Caco-2 (cell line): ENCODE data around the gene PMPCA. TPM values are rescaled to one million over a fixed set of nuclear protein-coding genes. Genes with fewer than 3 reads are reported as not detected.

Source experiments
- BruUV-seq: library from RNA; stranded (reverse); fragments of 400-500 nt; replicated peaks from 2 replicates; lab custom pipeline; 2021; lab: Mats Ljungman, UMichigan
- CTCF ChIA-PET: fragments of 300-600 bp; sonication (Branson Sonifier 250); formaldehyde crosslinking; loops from one replicate; lab custom pipeline; 2022; ENCODE audit warnings: antibody characterized with exemption; lab: Charles Lee
- POLR2A ChIA-PET: fragments of 300-600 bp; sonication (Branson Sonifier 250); formaldehyde crosslinking; loops from one replicate; lab custom pipeline; 2022; ENCODE audit warnings: antibody characterized with exemption; lab: Charles Lee
- DNase-seq, 2 experiments: peaks; one replicate each; pipeline versions ENCODE4 v3.0.0 to v3.0.0-alpha.2; 2020 to 2022
- H3K27me3 ChIP-seq: replicated peaks from 2 replicates; pipeline ENCODE4 v1.6.0; 2011; ENCODE audit warnings: low read length; ENCODE audit not compliant: control insufficient read depth, insufficient read depth
- H3K36me3 ChIP-seq: 2 replicates; pipeline ENCODE4 v1.5.1; 2011; ENCODE audit warnings: low read length; ENCODE audit not compliant: control insufficient read depth, insufficient read depth
- H3K4me1 ChIP-seq: fragments of 250-450 bp; sonication (Bioruptor Pico); 2 replicates; pipeline ENCODE4 v1.5.1; 2020; ENCODE audit warnings: mild to moderate bottlenecking
- H3K4me3 ChIP-seq: 2 replicates; pipeline ENCODE4 v1.5.1; 2011; ENCODE audit warnings: low read depth, mild to moderate bottlenecking, control low read depth, low read length
- H3K9me3 ChIP-seq: fragments of 250-450 bp; sonication (Bioruptor Pico); 2 replicates; pipeline ENCODE4 v1.5.1; 2020; ENCODE audit warnings: mild to moderate bottlenecking, moderate library complexity
- H3K27ac Mint-ChIP-seq: one replicate; pipeline ENCODE4 v1.8.0; 2022; ENCODE audit warnings: mixed read lengths; ENCODE audit not compliant: unreplicated experiment
- H3K27me3 Mint-ChIP-seq: one replicate; pipeline ENCODE4 v1.8.0; 2022; ENCODE audit warnings: mixed read lengths; ENCODE audit not compliant: insufficient read depth, unreplicated experiment
- H3K36me3 Mint-ChIP-seq: one replicate; pipeline ENCODE4 v1.8.0; 2022; ENCODE audit warnings: mild to moderate bottlenecking, mixed read lengths; ENCODE audit not compliant: insufficient read depth, unreplicated experiment
- H3K4me1 Mint-ChIP-seq: one replicate; pipeline ENCODE4 v1.8.0; 2022; ENCODE audit warnings: low read depth, mixed read lengths; ENCODE audit not compliant: unreplicated experiment
- H3K4me3 Mint-ChIP-seq: one replicate; pipeline ENCODE4 v1.8.0; 2022; ENCODE audit warnings: mild to moderate bottlenecking, moderate library complexity, mixed read lengths; ENCODE audit not compliant: unreplicated experiment
- H3K9me3 Mint-ChIP-seq: one replicate; pipeline ENCODE4 v1.8.0; 2022; ENCODE audit warnings: mixed read lengths; ENCODE audit not compliant: unreplicated experiment
- CTCF ChIP-seq, 2 experiments: fragments of 200-600 bp in 1 of 2; IDR thresholded peaks; 1 replicate in 1 of 2; 2 replicates in 1 of 2; pipeline versions ENCODE4 v1.5.1 to v1.8.0; 2011 to 2022; ENCODE audit warnings: antibody characterized with exemption in 1 of 2, control low read depth in 1 of 2, inconsistent platforms in 1 of 2, low read depth in 1 of 2, low read length in 1 of 2, mild to moderate bottlenecking in 1 of 2, moderate library complexity in 1 of 2; ENCODE audit not compliant: insufficient read depth in 1 of 2, severe bottlenecking in 1 of 2, unreplicated experiment in 1 of 2
- intact Hi-C: fragments of 100-400 bp; cut with micrococcal nuclease; formaldehyde crosslinking; loops from one replicate; pipeline ENCODE4 v1.10.0; 2022; ENCODE audit not compliant: unreplicated experiment
- total RNA-seq: library from RNA; stranded (reverse); gene quantifications from 2 replicates; pipeline ENCODE4 v1.2.3, GENCODE V29; 2022

The PMPCA gene
- total RNA-seq, 1 experiment from 2014 or later, result 91.5 TPM

- no TSS peak for BruUV-seq
- no peaks in the 10 kb centered on the region for H3K9me3 ChIP-seq
- DNase-seq, result no peak
- Mint-ChIP-seq H3K4me3 (no peak overlapping the region), H3K4me1 (no peaks in the 10 kb centered on the region), H3K27ac (no peak overlapping the region), H3K27me3 (no peaks in the 10 kb centered on the region), H3K9me3 (no peaks in the 10 kb centered on the region), H3K36me3 (peaks cover 94% of the 10 kb centered on the region)
- ChIA-PET POLR2A (interaction anchor here (0.8 kb wide), 1 partner anchor 16 kb away, joined by 4 read pairs; no protein-coding TSS in a partner anchor), CTCF (no interaction called here)
- no peaks in the 10 kb centered on the region for H3K4me1 ChIP-seq
- TF ChIP-seq CTCF (IDR thresholded peaks at IDR 0.05; ENCODE audit: insufficient read depth in 1 of 2, low read depth in 1 of 2, low read length in 1 of 2, severe bottlenecking in 1 of 2, unreplicated experiment in 1 of 2), result no peak
- peaks cover 8% of the 10 kb centered on the region for H3K36me3 ChIP-seq
- intact Hi-C loops, result no loop called here
- no peaks in the 10 kb centered on the region for H3K27me3 ChIP-seq
- no peak overlapping the region for H3K4me3 ChIP-seq
Measured at GRCh38 chr9:136463578-136463977, 53.1 kb downstream of the PMPCA start.

- H3K9me3 Mint-ChIP-seq, result no peaks in the 10 kb centered on the region
- no peak overlapping the region for H3K4me3 Mint-ChIP-seq
- Histone ChIP-seq H3K9me3 (no peaks in the 10 kb centered on the region), H3K4me1 (no peaks in the 10 kb centered on the region), H3K4me3 (no peak overlapping the region), H3K36me3 (peaks cover 7% of the 10 kb centered on the region), H3K27me3 (no peaks in the 10 kb centered on the region)
- ChIA-PET POLR2A (no interaction called here), CTCF (no interaction called here)
- H3K27ac Mint-ChIP-seq, result no peak overlapping the region
- no peaks in the 10 kb centered on the region for H3K4me1 Mint-ChIP-seq
- no peak for TF ChIP-seq CTCF (IDR thresholded peaks at IDR 0.05; ENCODE audit: insufficient read depth in 1 of 2, low read depth in 1 of 2, low read length in 1 of 2, severe bottlenecking in 1 of 2, unreplicated experiment in 1 of 2)
- no TSS peak for BruUV-seq
- no peak for DNase-seq
- no peaks in the 10 kb centered on the region for H3K27me3 Mint-ChIP-seq
- H3K36me3 Mint-ChIP-seq, result peaks cover 94% of the 10 kb centered on the region
- intact Hi-C loops, result no loop called here
Measured at GRCh38 chr9:136464241-136464640, 53.8 kb downstream of the PMPCA start.

- POLR2A ChIA-PET, result no interaction called here
- Histone ChIP-seq H3K36me3 (peaks cover 5% of the 10 kb centered on the region), H3K9me3 (no peaks in the 10 kb centered on the region), H3K27me3 (no peaks in the 10 kb centered on the region), H3K4me1 (no peaks in the 10 kb centered on the region), H3K4me3 (no peak overlapping the region)
- Mint-ChIP-seq H3K27me3 (no peaks in the 10 kb centered on the region), H3K27ac (no peak overlapping the region), H3K4me3 (no peak overlapping the region), H3K9me3 (no peaks in the 10 kb centered on the region), H3K36me3 (peaks cover 90% of the 10 kb centered on the region), H3K4me1 (no peaks in the 10 kb centered on the region)
- TF ChIP-seq CTCF (IDR thresholded peaks at IDR 0.05; ENCODE audit: insufficient read depth in 1 of 2, low read depth in 1 of 2, low read length in 1 of 2, severe bottlenecking in 1 of 2, unreplicated experiment in 1 of 2), result no peak
- intact Hi-C loops, result no loop called here
- CTCF ChIA-PET, result no interaction called here
- no peak for DNase-seq
- BruUV-seq, result no TSS peak
Measured at GRCh38 chr9:136465500-136466154, 55.2 kb downstream of the PMPCA start.
